Right renal pelvis (tissue), 4 donors: ENCODE measurements around the gene FAM181A. TPM values are rescaled to one million over a fixed set of nuclear protein-coding genes. Genes with fewer than 3 reads are reported as not detected.

Experiments used
- DNase-seq, 4 donors: peaks; one replicate each; pipeline ENCODE4 v3.0.0-alpha.2; 2013; ENCODE audit warnings: low read depth in 4 of 4, low spot score in 3 of 4, missing footprints in 1 of 4
- polyA plus RNA-seq, 4 donors: library from polyadenylated mRNA; unstranded; fragments of 120-200 nt; gene quantifications; one replicate each; pipeline ENCODE4 v1.2.1, GENCODE V29; 2013; ENCODE audit not compliant: insufficient read length in 4 of 4

Gene FAM181A
- polyA plus RNA-seq, 4 donors: not detected

GRCh38 chr14:93946541-93947090 is 19.5 kb downstream of the FAM181A start:
- DNase-seq: no peak

- no peak for DNase-seq
Measured at GRCh38 chr14:93947282-93947681, 20.1 kb downstream of the FAM181A start.

- no peak for DNase-seq
Measured at GRCh38 chr14:93949511-93950075, 22.4 kb downstream of the FAM181A start.

DNA sequence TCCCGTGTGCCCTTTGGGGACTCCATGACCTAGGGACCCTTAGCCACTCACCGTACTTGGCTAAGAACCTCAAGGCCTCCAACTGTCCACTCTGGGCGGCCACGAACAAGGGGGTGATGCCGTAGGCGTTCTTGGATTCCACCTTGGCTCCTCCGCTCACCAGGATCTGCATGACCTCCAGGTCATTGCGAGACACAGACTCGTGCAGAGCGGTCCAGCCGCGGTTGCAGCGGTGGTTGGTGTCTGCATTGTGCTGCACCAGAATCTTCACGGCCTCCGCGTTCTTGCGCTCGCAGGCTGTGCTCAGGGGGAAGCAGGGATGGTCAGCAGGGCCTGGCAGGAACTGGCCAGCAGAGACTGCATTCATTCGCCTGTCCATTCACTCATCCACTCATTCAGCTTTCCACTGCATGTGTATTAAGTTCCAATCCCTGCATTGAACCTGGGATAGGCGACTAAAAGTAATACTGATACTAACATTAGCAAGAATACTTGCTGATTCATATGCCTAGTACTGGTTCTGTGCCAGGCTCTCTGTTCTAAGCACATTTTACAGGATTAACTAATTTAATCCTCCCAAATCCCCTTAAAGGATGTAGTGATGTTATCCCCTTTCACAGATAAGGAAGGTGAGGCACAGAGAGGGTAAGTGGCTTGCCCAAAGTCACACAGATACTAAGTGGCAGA is 23.9 kb downstream of the FAM181A start:
- no peak for DNase-seq

GRCh38 chr14:93951635-93952540 is 24.7 kb downstream of the FAM181A start:
- no peak for DNase-seq

DNA sequence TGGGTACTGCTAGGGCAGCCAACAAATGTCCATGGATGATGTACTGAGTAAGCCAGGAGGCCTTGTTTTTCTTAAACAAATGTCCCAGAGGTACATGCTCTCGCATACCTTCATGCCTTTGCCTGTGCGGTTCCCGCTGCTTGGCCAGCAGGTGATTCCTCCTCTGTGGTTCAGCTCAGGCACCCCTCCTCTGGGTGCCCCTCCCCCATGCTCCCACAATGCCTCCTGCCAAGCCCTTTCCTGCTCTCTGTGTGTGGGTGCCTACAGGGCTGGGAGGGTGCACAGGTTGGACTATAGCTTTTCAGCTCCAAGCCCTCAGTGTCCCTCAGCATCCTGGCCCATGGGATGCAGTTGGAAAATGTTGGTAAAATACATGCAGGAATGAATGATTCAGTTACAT is 25.7 kb downstream of the FAM181A start:
- no peak for DNase-seq

- DNase-seq: no peak
Measured at GRCh38 chr14:93953263-93953662, 26.1 kb downstream of the FAM181A start.

DNA sequence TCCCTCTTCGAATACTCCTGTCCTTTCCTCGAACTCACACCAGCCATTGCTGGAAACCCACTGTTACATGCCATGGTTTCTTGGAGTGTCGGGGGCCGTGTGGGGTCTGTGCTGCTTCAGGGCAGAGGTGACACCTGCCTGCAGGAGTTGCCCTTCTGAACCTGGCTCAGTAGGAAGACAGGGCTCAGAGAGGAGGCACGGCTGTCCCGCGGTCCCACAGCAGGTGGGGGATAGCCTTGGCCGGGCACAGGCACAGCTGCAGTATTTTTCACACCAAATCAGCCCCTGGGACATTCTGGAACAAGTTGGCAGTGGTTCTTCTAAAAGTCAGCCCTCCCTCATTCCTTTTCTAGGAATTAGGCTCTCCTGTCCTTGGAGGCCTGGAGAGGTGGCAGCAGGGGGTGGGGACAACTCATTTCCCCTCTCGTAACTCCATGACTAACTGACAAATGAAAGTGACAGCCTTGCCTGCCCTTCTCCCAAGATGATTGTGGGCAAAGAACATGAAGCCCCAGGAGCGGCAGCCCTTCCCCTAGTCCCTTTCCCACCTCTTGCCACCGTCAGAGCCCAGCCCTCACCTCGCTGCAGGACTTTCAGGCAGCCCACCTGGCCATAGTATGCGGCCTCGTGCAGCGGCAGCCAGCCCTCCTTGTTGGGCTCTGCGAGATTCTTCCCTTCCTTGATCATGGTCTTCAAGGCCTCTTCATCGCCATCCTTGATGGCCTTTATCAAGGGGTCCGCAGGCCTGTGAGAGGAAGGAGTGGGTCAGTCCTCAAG is 26.8 kb downstream of the FAM181A start:
- DNase-seq: no peak

DNA sequence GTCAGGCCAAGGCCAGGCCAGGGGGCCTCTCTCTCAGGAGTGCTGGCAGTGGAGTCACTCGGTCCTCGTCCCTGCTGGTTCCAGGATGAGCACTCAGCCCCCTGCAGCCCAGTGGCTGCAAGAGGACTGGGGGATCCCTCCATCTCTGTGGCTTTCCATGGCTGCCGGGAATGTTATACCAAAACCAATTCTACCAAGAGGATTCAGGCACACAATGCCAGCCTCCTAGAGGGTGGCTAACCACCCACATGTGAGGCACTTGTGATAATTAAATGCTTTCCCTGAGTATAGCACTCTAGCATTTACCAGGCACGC is 27.3 kb downstream of the FAM181A start:
- DNase-seq: no peak

- no peak for DNase-seq
Measured at GRCh38 chr14:93954900-93955849, 28.0 kb downstream of the FAM181A start.

DNA sequence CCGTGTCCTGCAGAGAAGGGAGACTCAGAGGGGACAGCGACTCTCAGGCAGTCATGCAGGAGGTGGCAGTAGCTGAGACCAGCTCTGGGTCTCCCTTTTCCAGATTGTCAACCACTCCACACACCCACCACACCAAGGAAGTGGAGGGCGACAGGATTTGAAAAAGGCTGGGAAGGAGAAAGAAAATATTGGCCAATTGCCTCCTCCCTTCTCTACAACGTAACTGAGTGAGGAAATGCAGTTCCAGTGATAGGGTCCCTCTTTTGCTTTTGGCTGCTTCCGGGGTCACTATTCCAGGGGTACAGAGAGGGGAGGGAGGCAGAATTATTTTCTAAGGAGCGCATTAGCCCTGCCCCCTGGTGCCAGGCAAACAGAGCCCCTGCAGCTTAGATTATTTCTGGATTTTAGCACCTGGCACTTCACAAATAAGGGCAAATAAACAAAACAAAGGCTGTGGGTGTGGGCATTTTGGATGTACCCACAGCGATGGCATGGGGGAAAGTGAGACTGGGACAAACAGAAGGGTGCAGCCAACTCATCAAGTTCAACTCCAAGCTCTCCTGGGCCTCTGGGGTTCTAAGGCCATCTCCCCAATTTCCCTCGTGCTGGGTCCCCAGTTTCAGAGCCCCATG is 28.8 kb downstream of the FAM181A start:
- no peak for DNase-seq

DNA sequence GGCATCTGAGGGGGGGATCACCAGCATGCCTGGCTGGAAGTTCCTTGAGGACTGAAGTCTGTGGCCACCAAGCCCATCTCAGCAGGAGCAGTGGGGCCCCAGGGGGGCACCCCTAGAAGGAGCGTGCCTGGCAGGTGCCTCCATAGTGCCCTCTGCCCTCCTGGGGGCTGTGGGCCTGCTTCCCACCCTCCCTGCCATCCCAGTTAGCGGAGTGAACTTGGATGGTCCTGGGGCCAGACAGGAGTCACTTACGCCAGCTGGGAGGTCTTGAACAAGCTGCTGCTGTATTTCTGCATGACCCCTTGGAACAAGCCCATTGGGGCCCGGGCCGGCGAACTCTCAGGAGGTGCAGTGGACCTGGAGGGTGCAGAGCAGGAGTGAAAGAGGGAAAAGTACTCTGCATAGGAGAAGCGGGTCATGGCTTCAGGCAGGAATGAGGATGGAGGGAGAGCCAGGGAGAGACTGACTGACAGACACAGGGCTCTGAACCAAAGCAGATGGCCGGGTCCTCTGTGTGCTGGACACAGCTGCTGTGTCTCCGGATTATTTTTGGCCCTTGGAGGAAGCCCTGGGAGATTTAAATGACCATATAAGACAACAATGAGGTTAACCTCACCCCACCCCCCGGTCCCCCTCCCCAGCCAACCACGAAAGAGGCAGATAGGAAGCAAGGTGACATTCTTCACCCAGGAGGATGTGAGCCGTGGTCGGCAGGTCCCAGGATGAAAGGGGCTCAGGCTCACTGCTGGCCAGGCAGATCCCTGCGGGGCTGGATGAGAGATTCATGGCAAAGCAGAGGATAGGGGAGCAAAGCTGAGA is 29.6 kb downstream of the FAM181A start:
- no peak for DNase-seq

DNA sequence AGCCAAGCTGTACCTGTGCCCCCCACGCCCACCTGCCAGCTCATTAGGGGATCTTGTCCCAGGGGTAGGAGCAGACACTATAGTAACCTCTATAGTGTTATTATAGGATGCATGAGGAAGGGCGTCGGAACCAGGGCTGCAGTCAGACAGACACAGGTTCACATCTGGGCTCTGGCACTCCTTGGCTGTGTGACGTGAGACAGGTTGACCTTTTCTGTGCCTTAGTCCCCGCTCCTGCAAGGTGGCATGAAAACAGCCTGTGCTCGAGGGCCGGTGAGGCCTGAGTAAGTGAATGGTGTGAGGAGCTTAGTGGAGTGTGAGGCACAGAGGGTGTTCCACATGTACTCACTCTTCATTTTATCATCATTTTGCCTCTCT is 30.2 kb downstream of the FAM181A start:
- DNase-seq: no peak

GRCh38 chr14:93957751-93958566 is 30.8 kb downstream of the FAM181A start:
- no peak for DNase-seq

- no peak for DNase-seq
Measured at GRCh38 chr14:93958567-93959238, 31.6 kb downstream of the FAM181A start.

- DNase-seq: no peak
Measured at GRCh38 chr14:93959239-93960107, 32.3 kb downstream of the FAM181A start.
